Activated CD4-positive, alpha-beta T cell treated with anti-CD3 and anti-CD28 coated beads for 1 hour (primary cell): ENCODE results near the gene TRIP4.

Source experiments
- DNase-seq: peaks from one replicate; pipeline ENCODE4 v3.0.0-alpha.2; 2020

Gene TRIP4

GRCh38 chr15:64447536-64448315 lies 60.1 kb downstream of the TRIP4 start:
- DNase-seq = no peak

GRCh38 chr15:64452988-64453688 lies 65.5 kb downstream of the TRIP4 start:
- DNase-seq = no peak

- DNase-seq = no peak
Observed at GRCh38 chr15:64453689-64454037, 66.0 kb downstream of the TRIP4 start.

GRCh38 chr15:64454282-64454681 lies 66.6 kb downstream of the TRIP4 start:
- DNase-seq = no peak

- no peak for DNase-seq
Observed at GRCh38 chr15:64455961-64456371, 68.3 kb downstream of the TRIP4 start.

- no peak for DNase-seq
Observed at GRCh38 chr15:64456634-64457108, 69.0 kb downstream of the TRIP4 start.

GRCh38 chr15:64459066-64459781 lies 71.6 kb downstream of the TRIP4 start:
- no peak for DNase-seq

GRCh38 chr15:64460206-64460723 lies 72.6 kb downstream of the TRIP4 start, which contains the start of gene ZNF609:
ZNF609 (plus strand) TSS chr15:64460578; CDS start chr15:64499420, 38,842 bp downstream.
- peak; percentile 77 for DNase-seq

GRCh38 chr15:64460724-64461720 lies 73.4 kb downstream of the TRIP4 start:
- peak; percentile 8 for DNase-seq

GRCh38 chr15:64461721-64462162 lies 74.1 kb downstream of the TRIP4 start:
- no peak for DNase-seq

- DNase-seq = no peak
Observed at GRCh38 chr15:64462492-64462891, 74.9 kb downstream of the TRIP4 start.

GRCh38 chr15:64464276-64465005 lies 76.8 kb downstream of the TRIP4 start:
- no peak for DNase-seq

GRCh38 chr15:64466408-64467141 lies 78.9 kb downstream of the TRIP4 start:
- DNase-seq = no peak

- DNase-seq = no peak
Observed at GRCh38 chr15:64472161-64472560, 84.5 kb downstream of the TRIP4 start.

GRCh38 chr15:64474846-64475245 lies 87.2 kb downstream of the TRIP4 start:
- DNase-seq = no peak

- DNase-seq = no peak
Observed at GRCh38 chr15:64476550-64476949, 88.9 kb downstream of the TRIP4 start.

GRCh38 chr15:64478863-64479262 lies 91.2 kb downstream of the TRIP4 start:
- DNase-seq = no peak

GRCh38 chr15:64480891-64481290 lies 93.3 kb downstream of the TRIP4 start:
- DNase-seq = no peak

- DNase-seq = no peak
Observed at GRCh38 chr15:64483749-64484148, 96.1 kb downstream of the TRIP4 start.

- DNase-seq = no peak
Observed at GRCh38 chr15:64485796-64486195, 98.2 kb downstream of the TRIP4 start.
